ENCODE measurements around the gene KLHL12. TPM values are rescaled to one million over a fixed set of nuclear protein-coding genes. Genes with fewer than 3 reads are reported as not detected.

The KLHL12 gene
- total RNA-seq, 1 donor from 2014 or later: 25.3 TPM

GRCh38 chr1:202857136-202857610, 69.9 kb downstream of the KLHL12 start:
- no peak for TF ChIP-seq CTCF (IDR thresholded peaks at IDR 0.05)
- Histone ChIP-seq H3K27ac (no peak overlapping the region), H3K4me3 (no peak overlapping the region), H3K27me3 (ENCODE audit: low read depth) (no peaks in the 10 kb centered on the region), H3K9me3 (no peaks in the 10 kb centered on the region), H3K36me3 (no peaks in the 10 kb centered on the region), H3K4me1 (peaks cover 17% of the 10 kb centered on the region)
- DNase-seq (no peak), ATAC-seq (no peak)
- intact Hi-C loops (cut with DNase I): no loop called here

DNA sequence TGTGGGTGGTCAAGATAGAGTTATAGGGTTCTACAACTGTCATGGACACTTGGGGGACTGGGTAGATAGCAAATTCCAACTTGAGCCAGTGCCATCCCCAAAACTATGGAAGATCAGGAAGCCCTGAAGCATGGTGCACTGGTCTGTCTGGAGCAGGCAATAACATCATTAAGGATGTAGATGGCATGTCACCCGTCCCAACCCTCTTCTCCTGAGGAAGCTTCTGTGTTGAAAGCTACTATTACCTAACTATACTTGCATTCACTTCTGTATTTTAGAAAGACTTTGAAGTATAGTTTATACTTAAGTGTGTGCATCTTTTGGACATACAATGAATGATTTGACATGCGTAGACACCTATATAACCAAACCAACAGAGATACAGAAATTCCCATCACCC, 71.0 kb downstream of the KLHL12 start:
- no peak for ATAC-seq
- H3K4me1 ChIP-seq: peaks cover 11% of the 10 kb centered on the region
- no peak overlapping the region for H3K4me3 ChIP-seq
- no peaks in the 10 kb centered on the region for H3K36me3 ChIP-seq
- no peaks in the 10 kb centered on the region for H3K9me3 ChIP-seq
- H3K27ac ChIP-seq: no peak overlapping the region
- no peak for DNase-seq
- intact Hi-C loops (cut with DNase I): no loop called here
- no peak for TF ChIP-seq CTCF (IDR thresholded peaks at IDR 0.05)
- no peaks in the 10 kb centered on the region for H3K27me3 ChIP-seq (ENCODE audit: low read depth)

GRCh38 chr1:202854787-202855186, 72.2 kb downstream of the KLHL12 start:
- ATAC-seq: no peak
- no peak overlapping the region for H3K27ac ChIP-seq
- no peaks in the 10 kb centered on the region for H3K36me3 ChIP-seq
- no peaks in the 10 kb centered on the region for H3K9me3 ChIP-seq
- no peak overlapping the region for H3K4me3 ChIP-seq
- intact Hi-C loops (cut with DNase I): no loop called here
- no peak for TF ChIP-seq CTCF (IDR thresholded peaks at IDR 0.05)
- H3K27me3 ChIP-seq (ENCODE audit: low read depth): no peaks in the 10 kb centered on the region
- DNase-seq: no peak
- H3K4me1 ChIP-seq: peaks cover 6% of the 10 kb centered on the region

GRCh38 chr1:202852163-202852904, 74.7 kb downstream of the KLHL12 start:
- H3K4me3 ChIP-seq: no peak overlapping the region
- H3K36me3 ChIP-seq: no peaks in the 10 kb centered on the region
- H3K9me3 ChIP-seq: no peaks in the 10 kb centered on the region
- ATAC-seq (peak; percentile 75 to 80), DNase-seq (no peak)
- peak; percentile 48 for TF ChIP-seq CTCF (IDR thresholded peaks at IDR 0.05)
- no peaks in the 10 kb centered on the region for H3K4me1 ChIP-seq
- intact Hi-C loops (cut with DNase I): no loop called here
- no peak overlapping the region for H3K27ac ChIP-seq
- no peaks in the 10 kb centered on the region for H3K27me3 ChIP-seq (ENCODE audit: low read depth)

DNA sequence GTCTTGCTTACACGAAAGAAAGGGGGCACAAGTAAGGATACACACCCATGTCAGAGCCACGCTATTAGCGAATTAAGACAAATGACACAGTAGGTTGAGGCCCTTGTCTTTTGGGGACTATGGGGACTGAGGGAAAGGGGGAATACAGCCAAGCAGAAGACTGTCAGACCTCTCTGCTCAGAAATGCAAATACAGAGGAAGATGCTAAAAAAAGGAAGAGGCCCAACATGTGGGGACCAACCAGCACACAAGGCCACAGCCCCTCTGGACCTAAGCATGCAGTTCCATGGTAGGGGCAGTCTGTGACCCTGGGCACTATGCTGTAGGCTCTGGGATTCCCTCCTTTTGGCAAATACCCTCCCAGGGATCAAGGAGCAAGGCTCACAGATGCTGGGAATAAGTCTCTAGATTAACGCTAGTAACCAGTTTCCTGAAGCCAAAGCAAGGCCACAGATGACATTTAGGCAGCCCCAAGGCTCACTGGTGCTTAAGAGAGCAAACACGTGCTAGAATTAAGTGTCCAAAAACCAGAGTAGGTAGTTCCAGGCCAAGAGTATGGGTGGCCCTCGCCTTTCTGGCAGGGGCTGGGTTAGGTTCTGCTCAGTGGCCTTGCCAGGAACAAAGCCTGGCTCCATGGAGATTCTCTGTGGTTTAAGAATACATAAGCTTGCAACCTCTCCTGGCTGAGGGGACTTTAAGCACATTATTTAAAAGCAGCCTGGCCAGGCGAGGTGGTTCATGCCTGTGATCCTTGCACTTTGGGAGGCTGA, 76.3 kb downstream of the KLHL12 start:
- intact Hi-C loops (cut with DNase I): no loop called here
- H3K27me3 ChIP-seq (ENCODE audit: low read depth): no peaks in the 10 kb centered on the region
- no peaks in the 10 kb centered on the region for H3K9me3 ChIP-seq
- no peaks in the 10 kb centered on the region for H3K4me1 ChIP-seq
- no peak overlapping the region for H3K27ac ChIP-seq
- no peak for TF ChIP-seq CTCF (IDR thresholded peaks at IDR 0.05)
- no peak overlapping the region for H3K4me3 ChIP-seq
- DNase-seq: no peak
- no peaks in the 10 kb centered on the region for H3K36me3 ChIP-seq
- no peak for ATAC-seq

Data from lower lobe of right lung (tissue), 2 donors.